ENCODE results near the gene MREG.
"Not testable (repeated sequence)": the region's sequence is repeated elsewhere in the genome, so short reads cannot be mapped to it uniquely, and the experiment has no call there.

Gene MREG

DNA sequence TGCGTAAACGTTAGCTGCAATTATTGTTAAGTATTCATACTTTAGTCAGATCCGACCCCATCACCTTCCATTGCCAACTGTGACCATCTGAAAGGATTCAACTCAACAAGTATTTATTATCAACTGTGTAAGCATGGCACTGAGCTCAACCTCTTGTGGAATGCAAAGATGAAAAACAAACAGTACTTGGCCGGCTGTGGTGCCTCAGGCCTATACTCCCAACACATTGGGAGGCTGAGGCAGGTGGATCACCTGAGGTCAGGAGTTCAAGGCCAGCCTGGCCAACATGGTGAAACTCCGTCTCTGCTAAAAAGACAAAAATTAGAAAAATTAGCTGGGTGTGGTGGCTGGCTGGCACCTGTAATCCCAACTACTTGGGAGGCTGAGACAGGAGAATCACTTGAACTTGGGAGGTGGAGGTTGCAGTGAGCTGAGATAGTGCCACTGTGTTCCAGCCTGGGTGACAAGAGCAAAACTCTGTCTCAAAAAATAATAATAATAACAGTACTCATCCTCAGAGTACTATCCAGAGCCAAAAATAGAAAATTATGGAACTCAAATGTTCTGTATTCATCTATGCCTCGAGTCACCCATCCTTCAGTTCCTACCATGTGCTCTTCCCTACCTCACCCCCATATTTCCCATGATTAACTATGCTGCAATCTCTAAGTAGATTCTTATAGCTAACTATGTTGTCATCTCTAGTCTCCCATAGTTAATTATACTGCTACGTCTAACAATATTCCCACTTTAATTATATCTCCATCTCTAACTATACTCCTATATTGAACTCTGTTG, 8.6 kb upstream of the MREG start:
- no peak for FAIRE-seq

DNA sequence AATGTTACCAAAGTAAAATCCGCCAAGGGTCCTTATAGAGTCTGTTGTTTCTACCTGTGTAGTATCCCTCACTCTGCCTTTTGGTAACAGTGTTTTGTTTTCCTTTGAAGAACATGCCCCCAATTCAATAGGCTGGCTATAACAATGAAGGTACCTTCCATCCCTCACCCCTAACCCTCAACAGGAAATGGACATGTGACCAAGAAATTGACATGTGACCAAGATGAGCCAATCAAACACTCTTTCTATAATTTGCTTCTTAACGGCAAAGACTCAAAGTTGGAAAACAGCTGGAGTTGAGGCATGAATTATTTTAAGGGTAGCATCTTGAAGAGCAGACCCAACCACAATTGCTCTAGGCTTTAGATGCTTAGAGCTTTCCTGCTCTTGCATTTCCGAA, 5.4 kb upstream of the MREG start:
- FAIRE-seq: no peak

DNA sequence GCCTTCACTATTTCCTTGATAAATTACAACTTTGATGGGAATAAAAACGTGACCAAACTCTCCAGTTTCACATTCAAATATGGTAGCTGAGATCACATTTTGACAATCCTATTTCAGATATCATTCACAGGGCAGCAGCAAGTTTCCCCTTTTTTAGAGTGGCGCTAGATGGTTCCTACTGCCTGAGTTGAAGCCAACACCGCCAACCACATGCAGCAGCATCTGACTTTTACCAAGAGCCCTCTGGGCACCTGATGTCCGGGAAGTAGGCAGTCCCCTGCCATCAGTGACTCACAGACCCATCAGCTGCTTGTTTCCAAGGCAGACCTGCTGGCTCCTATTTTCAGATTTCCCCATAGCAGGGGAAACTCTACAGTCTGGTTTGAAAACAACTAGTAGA, 4.0 kb upstream of the MREG start:
- FAIRE-seq: no peak

DNA sequence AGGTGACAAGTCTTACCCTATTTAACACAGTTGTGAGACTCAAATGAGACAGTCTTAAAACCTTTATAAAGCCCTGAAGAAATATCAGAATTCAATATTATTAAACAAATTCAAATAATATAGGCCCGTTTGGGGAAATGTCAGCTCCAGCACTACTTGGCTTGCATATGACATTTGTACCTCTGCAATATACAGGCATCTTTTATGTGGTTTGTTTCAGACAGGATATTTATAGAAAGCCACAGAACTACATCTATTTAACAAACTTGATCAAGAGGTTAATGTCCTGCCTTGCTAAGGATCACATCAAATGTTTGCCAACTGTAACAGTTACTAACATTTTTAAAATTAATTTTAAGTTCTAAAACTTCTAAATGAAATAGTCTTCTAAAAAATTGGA, 3.2 kb upstream of the MREG start:
- FAIRE-seq: no peak

DNA sequence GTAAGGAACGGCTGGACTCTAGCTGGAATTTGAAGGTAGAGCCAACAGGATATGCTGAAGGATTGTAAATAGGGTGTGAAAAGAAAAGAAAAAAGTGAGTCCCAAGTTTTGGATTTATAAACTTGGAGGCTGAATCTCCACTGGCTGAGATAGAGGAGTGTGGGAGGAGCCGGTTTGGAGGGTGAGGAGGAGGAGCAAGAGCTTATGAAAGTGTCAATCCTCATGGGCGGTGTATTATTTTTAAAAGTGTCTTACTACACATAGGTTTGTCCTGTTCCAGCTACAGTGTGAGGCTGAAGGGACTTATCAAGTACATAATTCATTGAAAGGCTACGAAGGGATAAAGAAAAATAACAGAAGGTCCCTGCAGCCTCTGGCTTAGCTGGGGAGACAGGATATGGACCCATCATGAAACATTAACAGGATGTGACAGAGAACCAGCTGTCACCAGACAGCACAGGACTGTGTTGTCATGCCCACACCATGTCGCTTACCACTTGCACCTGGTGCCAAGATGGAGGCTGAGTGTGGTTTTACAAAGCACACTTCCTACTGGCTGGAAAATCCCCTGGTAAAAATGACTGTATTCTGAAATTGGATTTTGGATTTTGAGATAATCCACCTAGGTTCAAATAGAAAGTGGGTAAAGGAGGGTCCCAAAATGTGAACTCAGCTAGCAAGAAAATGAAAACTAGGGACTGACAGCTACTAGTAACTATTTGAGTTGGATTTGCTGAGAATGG, 2.5 kb upstream of the MREG start:
- no peak for FAIRE-seq

DNA sequence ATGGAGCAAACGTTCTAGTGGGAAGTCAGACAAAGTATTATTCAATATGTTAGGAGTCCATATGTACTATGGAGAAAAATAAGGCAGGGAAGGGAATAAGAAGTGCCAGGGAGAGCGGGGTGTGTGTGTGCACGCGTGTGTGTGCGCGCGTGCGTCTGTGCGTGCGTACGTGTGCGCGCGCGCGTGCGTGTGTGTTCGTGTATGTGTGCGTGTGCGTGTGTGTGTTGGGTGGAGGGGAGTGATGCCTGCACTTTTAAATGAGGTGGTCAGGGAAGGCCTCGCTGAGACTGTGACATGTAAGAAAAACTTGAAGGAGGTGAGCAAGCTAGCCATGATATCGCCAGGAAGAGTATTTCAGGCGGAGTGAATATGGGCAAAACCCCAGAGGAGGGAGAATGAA, 1.6 kb upstream of the MREG start:
- no peak for FAIRE-seq

DNA sequence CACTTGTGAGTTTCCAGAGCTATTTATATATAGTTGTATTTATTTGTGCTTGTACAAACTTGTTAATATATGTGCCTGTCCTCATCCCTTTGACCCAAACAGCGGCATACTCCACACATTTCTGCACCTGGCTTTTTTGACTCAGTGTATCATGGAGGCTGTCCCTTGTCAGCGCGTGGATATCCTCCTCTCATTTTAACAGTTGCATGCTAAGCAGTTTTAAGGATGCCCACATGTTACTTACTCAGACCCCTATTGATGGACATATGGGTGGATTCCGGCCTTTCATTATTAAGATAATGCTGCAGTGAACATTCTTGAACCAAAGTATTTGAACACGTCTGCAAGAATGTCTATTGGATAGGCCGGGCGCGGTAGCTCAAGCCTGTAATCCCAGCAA, 655 bp upstream of the MREG start:
- FAIRE-seq: no peak

DNA sequence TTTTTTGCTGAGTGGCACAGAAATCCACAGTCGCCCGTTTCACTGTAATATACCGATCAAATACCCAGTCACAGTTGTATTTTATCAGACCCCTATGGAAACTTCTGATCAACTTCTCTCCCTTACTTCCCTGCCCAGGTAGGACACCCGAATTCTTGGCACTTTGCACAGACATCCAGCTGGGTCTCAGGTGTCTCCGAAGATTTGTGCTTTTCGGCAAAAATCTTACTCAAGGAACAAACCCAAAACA, 596 bp downstream of the MREG start:
- FAIRE-seq: no peak

DNA sequence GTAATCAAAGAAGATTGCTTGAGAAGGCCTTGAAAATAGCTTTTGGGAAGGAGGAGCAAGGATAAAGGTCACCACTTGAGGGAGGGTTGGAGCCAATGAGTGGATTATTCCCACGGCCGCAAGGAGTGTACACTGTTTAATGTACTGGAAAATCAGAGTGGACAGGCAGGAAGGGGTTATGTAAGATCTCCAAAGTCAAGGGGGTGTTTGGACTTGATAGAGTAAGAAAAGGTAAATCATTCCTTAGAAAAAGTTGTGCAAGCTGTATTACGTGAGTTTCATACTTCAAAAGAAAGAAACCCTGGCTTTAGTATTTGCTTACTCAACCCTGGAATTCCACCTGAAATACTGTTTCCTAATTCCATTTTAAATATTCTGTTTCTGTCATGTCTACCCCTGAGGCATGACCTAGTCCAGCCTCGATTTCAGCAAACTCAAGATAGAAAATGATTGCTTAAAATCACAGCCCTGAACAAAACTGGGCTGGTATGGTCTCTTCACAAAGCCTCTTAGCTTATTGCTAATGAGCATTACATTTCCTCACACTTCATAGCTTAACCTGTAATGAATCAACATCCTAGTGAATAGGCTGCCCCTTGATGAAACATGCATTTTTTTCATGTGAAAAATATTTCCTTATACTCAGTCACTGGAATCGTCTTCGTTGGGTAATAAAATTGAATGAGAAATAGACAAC, 1.1 kb downstream of the MREG start:
- no peak for FAIRE-seq

DNA sequence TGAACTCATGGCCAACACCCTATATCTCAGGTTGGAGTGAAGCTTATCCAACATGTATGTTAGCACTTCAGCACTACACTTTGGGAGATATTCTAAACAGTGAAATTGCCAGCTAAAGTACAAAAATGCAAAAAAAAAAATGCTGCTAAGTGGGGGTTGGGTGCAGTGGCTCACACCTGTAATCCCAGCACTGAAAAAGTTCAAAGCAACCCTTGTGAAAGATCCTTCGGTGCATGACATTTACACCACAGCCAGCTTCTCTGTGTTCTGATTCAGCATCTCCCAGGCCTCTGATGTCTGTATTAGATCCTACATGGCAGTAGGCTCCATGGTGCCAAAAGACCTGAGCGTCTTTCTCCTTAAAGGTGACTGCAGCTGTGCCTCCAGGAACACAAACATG, 4.1 kb downstream of the MREG start:
- not testable (repeated sequence) for FAIRE-seq

DNA sequence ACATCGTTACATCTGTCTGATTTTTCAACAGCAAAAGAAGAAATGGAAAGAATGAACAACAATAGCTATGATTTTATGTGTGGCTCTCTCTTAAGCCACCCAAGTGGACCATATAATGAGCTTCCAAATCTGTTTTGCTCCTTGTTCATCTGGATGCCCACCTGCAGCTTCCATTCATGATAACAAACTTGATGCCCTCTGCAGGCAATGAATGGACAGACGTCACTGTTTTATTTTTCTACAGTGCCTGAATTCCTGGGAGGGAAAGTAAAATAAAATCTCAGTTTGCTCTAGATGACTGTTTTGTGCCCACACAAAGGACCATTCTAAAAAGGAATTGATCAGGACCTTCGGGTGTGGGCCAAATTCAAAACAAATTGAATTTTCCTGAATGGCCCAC, 5.0 kb downstream of the MREG start:
- FAIRE-seq: no peak

DNA sequence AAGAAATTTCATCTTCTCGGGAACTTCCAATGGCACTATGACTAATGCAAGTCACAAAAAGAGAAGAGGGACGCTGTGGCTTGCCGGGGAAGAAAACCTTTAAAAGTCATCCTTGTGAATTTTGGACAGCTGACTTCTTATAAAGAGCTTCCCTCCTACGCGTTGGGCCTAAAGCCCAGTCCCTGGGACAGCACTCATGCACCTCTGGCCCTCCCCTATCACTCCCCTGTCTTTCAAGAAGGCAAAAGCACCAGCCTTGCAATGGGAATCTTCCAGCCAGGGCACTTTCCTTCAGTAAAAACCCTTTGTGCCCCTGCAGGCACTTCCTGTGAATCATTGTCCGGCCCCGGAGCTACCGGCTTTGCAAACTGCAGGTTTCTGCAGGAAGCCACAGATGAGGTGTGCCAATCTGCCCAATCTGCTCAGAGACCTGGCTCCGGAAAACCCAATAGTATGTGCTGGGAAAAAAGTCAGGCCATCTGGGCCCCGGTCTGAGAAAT, 7.1 kb downstream of the MREG start:
- no peak for FAIRE-seq

DNA sequence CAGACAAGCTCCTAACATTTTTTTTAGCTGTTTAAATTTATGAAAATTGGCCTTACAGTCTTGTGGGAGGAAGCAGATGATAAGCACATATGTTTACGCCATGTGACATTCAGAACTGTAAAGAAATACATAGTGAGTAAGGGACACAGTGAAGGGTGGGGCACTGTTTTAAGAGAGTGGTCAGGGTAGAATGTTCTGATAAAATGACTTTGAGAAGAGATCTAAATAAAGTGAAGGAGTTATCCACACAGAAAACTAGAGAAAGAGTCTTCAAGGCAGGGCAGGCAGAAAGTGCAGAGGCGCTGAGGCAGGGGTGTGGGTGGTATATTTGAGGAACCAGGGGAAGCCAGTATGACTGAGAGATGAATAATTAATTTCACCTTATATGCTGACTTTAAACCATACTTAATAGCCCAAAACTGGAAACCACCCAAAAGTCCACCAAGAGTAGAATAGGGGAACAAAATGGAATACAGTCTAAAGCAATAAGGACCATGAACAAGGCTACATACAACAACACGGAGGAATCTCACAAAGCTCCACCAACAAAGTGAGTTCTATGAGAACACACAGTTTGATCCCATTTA, 8.6 kb downstream of the MREG start:
- no peak for FAIRE-seq

DNA sequence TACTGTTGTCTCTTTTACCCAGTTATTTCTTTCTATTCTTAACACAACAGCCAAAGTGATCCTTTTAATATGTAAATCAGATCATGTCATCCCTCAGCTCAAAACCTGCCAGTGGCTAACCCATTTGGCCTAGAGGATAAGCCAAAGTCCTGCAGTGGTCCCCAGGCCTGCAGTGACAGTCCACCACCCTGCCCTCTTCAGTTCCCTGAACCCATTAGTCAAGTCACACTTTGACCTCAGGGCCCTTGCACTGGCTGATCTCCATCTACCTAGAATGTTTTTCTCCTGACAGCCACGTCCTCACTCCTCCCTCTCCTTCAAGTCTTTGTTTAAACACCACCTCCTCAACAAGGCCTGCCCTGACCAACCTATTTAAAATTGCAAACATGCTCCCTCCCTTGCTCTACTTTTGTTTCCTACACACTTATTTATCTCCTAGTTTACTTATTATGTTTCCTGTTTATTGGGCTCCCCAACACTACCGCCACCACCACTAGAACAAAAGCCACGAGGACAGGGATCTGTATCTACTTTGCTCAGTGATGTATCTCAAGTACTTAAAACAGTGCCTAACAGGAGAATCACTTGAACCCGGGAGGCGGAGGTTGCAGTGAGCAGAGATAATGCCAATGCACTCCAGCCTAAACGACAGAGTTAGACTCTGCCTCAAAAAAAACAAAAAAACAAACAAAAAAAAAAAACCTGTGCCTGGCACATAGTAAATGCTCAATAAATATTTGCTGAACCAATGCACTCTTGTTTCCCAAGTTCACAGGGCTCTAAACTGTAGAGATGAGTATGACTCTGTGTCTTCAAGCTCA, 9.3 kb downstream of the MREG start:
- no peak for FAIRE-seq

DNA sequence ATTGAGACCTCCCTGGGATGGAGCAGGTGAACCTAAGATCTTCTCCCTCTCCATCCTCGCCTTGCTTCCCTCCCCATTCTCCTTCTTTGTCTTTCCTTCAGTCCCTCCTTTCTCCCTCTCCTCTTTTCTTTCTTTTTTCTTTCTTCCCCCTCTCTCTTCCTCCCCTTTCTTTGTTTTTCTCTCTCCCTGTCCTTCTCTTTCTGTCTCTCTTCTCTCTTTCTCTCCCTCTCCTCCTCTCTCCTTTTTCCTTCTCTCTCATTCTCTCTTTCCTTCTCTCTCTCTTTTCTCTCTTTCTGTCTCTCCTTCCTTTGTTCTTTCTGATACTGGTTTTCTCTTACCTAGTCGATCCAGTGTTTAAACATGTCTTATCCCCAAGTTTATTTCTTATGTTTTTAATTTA, 10.7 kb downstream of the MREG start:
- FAIRE-seq: no peak

DNA sequence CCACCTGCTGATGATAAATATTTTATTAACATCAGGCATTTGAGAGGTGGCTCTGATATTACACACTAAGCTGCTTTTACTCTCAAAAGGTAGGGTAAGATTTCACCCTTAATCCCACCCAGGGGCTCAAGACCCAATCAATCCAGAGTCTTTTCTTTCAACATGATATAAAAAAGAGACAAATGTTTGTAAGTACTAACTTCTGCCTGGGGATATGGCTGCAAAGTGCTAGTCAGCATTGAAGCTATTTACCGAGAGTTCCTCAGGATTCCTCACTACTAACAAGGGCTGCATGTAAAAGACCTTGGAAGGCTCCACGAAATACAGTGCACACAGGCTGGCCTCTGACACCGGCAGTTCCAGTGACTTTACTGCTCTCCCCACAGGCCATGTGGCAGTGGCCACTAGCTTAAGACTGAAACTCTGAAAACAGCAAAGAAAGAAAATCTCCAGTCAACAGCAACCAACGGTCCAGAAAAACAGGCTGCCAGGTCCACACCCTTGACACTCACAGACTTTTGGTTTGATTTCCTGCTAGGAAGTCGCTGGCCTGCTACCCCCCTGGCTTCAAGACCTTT, 11.2 kb downstream of the MREG start:
- no peak for FAIRE-seq

DNA sequence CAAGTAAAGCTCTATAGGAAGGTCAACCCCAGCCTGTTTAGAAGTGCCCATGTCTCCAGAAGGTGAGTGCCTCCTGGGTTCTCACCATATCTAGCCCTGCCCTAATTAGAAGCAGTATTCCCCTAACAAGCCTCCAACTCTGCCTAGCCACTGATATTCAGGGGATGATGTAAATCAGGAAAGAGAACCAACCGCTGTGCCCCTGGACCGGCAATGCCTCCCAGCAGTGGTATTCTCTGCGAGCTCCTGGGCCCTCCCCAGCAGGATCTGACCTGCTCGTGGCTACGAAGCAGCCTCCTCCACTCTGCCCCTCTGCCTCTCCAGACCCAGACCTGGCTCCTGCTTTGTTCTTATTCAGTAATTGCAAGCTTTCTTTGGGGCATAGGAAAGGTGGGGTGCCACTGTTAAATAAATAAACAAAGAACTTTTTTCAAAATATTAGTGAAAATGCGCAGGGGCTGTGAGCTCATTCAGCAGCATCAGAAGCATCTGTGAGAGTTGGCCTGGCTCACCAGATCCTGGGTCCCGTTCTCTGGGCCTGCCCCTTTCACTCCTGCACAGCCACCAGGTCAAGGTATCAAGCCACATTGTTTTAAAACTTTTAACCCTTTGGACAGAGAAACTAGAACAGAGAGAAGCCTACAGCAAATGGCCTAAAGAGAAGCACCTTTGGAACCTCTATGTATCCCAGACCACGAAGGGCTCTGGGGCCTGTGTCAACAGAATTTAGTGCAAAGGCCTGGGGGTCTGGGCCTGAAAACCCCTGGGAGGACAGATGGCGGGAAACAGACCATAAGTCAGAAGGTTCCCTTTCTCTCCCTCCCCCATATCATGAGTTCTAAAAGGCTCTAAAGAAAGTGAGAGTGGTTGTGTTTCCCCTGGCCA, 11.9 kb downstream of the MREG start:
- no peak for FAIRE-seq

DNA sequence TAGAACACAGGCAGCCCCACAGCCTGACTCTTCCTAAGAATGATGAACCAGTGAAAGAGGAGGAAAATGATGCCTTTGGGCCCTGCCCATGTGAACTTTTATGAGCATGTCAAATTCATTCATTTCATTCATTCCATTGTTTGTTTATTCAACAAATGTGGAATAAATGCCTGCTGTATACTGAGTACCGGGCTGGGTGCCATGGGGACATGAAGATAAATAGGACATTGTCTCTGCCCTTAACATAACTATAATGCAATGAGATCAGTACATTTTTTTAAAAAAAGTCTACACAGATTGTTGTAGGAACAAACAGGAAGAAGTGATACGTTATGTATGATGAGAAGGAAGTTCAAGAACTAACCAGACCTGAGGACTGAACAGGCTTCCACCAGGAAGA, 14.7 kb downstream of the MREG start:
- FAIRE-seq: no peak

DNA sequence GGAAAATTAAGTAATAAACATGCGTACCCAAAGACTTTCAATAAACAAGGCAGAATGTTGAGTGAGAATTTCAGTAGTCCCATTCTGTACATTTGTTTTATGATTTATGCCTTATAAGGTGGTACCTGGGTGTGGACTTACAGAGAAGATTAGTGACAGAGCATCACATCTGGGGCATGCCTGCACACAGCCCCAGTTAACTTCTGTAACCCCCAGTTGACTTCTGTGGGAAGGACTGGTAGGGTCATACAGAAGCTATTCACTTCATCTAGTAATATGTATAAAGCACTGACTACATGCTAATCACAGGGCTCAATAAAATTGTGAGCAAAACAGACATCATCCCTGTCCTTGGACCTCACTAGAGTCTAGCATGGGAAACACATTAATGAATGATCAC, 16.1 kb downstream of the MREG start:
- no peak for FAIRE-seq

DNA sequence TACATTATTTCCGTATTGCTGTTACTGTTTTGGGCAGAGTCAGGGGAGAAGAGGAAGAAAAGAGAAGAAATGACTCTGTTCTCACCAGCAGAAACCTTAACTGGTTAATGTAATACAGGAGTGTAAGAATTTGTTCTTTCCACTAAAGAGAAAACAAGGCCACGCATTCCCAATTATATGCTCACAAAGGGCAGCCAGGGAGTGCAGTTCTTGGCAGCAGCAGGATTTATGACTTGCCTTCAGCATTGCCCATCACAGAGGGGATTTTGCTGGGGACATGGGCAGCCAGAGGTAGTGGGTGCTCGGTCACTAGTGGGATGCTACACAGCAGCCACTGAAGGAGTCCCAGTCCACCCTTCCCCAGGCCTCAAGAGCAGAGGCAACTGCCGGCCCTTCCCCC, 18.4 kb downstream of the MREG start:
- FAIRE-seq: no peak

DNA sequence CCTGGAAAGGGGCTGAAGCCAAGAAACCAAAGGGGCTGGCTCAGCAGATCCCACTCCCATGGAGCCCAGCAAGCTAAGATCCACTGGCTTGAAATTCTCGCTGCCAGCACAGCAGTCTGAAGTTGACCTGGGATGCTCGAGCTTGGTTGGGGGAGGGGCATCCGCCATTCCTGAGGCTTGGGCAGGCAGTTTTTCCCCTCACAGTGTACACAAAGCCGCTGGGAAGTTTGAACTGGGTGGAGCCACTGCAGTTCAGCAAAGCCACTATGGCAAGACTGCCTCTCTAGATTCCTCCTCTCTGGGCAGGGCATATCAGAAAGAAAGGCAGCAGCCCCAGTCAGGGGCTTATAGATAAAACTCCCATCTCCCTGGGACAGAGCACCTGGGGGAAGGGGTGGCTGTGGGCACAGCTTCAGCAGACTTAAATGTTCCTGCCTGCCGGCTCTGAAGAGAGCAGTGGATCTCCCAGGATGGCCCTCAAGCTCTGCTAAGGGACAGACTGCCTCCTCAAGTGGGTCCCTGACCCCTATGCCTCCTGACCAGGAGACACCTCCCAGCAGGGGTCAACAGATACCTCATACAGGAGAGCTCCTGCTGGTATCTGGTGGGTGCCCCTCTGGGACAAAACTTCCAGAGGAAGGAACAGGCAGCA, 24.7 kb downstream of the MREG start:
- FAIRE-seq: not testable (repeated sequence)

All from TTC549 (cell line).